Astrocyte of the hippocampus (primary cell): ENCODE data around the gene NFATC2.

ENCODE experiments used
- DNase-seq: peaks from one replicate; pipeline ENCODE4 v3.0.0; 2011; ENCODE audit warnings: low read depth, low spot score

The NFATC2 gene

GRCh38 chr20:51393571-51393970, 148.9 kb downstream of the NFATC2 start:
- no peak for DNase-seq

DNA sequence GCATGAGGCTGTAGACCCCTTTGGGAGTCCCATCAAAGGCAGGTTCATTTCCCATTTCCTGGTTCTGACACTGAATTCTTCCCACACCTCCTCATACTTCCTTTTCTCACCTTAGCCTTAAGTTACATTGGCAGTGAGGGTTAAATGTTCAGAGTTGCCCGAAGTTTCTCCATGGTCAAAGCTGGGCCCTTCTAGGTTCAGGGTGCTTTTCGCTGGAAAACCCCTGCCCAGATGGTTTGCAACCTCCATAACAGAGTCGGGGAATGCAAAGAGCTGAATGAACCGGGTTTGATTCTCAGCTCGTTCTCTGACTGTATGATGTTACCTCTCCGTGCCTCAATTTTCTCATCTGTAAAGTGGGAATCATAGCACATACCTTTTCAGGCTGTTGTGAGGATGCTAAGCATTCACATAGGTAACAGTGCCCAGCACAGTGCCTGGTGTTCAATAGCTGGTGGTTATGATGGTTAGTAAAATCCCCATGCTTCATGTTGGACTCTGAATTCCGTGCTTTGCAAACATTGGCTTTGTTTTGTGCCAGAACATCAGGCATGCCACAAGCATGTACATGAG, 149.8 kb downstream of the NFATC2 start:
- no peak for DNase-seq

GRCh38 chr20:51391926-51392325, 150.6 kb downstream of the NFATC2 start:
- DNase-seq = no peak

DNA sequence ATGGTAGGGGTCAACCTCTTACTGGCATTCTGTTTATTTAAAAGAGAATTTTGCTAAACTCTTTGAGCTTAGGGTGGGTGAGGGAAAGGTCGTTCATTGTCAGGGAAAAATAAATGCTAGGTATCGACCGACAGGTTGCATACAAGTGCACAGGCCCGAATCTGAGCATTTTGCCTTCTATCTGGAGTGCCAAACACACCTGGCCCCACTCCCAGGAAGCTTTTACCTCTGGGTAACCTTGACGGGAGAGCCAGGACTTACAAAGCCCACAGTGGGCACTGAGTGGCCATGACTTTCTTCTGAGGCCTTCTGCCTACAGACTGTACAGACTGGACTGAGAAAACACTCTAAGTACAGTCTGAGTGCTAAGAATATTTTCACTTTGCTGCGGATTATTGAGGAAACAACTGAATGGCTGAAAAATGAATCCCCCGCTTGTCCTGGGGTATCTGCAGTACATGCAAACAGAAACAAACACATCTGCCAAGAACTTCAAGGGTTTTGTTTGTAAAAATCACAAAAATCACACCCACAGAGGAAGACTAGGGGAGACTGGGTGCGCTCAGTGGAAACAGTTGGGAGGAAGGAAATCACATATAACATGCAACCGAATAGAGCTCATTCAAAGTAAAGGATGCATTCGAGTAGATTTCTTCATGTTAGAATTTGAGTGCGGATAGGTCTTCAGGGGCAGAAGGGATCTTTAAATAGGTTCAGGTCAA, 152.8 kb downstream of the NFATC2 start:
- no peak for DNase-seq

DNA sequence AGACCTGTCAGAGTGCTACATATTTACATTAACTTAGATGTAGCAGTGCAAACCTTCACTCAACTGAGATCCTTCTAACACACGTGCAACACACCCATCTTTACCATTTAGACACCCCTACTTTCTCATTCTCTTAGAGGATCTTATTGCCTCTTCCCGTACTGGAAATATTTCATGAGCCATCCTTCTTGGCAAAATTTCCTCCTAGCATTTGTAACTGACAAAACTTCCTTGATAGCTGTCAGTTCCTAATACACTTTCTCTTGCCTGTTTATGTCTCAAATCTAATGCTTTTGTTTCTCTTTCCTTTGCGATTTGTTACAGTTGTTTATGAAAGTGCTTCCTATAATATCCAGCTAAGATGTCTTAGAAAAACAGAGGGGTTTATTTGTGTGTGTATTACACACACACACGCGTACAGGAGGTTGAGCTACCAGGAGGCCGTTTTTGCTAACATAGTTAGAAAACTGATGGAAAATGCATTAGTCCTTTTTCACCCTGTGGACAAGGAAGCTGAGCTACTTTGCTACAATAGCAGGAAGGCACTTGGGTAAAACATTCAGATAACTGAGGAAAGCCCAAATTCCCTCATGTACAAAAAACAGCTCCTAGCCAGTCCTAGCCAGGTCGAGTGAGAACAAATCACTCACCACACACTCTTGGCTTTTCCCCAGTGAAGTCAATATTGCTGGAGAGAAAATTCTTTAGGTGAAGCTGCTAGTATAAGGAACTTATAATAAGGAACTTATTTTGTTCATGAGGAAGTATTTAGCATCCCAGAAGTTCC, 153.6 kb downstream of the NFATC2 start:
- DNase-seq = peak; percentile 65

GRCh38 chr20:51388227-51388626, 154.3 kb downstream of the NFATC2 start:
- peak; percentile 24 for DNase-seq

GRCh38 chr20:51387125-51387875, 155.2 kb downstream of the NFATC2 start:
- DNase-seq = no peak

- DNase-seq = no peak
Measured at GRCh38 chr20:51386586-51386985, 155.9 kb downstream of the NFATC2 start.

DNA sequence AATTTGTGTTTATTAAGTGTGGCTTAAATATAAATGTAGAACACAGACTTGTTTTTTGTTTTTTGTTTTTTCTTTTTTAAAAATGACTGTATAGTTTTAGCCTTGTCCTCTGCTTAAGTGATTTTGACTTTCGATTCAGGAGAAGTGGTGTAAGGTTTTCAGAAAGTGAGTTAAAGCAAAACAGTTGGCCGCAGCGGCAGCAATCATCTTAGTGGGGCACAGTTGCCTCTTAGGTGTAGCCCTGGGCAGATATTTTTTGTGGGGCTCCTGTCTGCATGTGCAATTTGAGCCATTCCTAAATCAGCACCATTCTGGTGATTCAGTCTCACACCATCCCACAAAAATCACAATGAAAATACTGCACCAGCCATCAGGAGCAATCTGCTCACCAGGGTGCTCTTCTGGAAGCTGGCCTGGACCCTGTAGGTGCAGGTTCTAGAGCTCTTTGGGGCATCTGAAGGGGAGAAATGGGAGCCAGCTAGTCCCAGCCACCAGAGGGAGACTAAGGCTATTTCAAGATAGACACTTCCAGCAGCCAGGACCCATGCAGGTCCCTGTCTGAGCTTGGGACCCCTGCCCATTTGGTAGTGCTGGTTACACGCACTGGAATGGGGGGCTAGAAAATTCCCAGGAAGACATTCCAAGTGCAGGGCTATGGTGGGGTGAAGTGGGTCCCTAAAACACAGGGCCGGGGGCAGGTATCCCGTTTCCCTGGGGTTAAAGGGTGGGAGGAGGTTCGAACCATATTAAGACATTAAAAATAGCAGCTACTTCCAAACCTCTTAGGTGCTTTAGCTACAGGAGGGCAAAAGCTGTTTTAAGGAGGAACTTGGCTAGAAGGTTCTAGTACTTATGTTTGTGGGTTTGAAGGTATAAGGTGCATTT, 156.6 kb downstream of the NFATC2 start:
- DNase-seq = peak; percentile 61

DNA sequence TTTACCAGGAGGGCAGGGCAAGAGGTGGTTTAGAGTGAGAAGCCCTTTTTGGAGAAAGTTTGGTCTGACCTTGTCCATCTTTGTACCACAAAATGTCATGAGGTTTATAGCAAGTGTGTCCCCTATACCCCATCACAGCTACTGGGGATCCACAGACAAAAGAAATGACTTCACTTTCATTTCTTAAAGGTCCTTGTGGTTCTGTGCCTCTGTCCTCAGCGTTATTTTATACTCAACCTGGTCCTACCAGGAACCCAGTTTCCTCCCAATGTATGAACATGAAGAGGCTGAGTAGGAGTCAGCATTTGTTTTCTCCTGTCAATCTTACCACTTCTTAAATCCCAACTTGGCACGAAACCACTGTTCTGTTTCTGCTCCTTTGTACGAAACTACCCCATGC, 157.6 kb downstream of the NFATC2 start:
- DNase-seq = no peak

GRCh38 chr20:51383891-51384510, 158.5 kb downstream of the NFATC2 start:
- no peak for DNase-seq

DNA sequence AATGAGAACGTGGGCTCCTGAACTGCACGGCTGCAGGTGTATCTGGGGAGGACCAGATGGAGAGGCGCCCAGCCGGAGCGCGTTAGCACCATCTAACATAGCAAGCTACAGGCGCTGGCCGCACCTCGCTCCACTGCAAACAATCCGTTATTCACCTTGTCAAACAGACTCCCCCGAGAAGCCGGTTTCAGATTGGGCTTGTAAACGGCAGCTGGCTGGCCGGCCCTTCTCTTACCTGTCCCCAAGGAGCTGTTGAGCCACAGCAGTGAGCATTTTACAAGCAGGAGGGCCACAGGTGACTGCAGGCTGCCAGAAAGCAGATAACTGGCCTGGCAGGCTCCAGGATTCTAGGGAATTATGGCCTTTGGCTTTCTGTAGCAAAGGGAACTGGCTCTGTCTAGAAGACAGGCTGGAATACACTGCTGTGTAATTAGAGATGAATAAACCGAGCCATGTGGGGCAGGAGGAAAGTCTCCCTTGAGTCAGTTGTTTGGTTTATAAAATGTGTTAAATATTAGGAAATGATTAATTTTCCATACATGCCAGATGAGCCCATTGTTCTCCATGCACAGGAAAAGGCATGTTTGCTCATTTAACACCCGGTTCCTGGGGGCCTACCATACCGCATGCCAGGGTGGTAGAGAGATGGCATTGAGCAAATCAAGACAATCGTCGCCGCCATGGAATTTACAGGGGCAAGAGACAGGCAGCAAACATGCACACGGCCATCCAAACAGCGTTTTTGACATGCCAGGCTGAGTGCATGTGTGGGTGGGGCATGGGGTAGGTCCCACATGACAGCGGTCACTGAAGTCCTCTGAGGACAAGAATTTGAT, 159.3 kb downstream of the NFATC2 start:
- DNase-seq = no peak

GRCh38 chr20:51382111-51382985, 160.2 kb downstream of the NFATC2 start:
- DNase-seq = no peak

DNA sequence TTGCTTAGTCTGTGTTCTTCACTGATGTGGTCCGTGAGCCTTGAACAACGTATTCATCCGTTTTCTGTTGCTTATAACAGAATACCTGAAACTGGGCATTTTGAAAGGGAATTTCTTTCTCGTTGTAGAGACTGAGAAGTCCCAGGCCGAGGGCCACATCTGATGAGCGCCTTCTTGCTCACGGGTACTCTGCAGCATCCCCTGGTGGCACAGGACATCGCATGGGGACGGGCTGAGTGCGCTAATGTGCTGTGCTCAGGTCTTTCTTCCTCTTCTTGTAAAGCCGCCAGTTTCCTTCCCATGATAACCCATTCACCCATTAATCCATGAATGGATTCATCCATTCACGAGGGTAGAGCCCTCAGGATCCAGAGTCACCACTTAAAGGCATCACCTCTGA, 161.0 kb downstream of the NFATC2 start:
- DNase-seq = no peak

DNA sequence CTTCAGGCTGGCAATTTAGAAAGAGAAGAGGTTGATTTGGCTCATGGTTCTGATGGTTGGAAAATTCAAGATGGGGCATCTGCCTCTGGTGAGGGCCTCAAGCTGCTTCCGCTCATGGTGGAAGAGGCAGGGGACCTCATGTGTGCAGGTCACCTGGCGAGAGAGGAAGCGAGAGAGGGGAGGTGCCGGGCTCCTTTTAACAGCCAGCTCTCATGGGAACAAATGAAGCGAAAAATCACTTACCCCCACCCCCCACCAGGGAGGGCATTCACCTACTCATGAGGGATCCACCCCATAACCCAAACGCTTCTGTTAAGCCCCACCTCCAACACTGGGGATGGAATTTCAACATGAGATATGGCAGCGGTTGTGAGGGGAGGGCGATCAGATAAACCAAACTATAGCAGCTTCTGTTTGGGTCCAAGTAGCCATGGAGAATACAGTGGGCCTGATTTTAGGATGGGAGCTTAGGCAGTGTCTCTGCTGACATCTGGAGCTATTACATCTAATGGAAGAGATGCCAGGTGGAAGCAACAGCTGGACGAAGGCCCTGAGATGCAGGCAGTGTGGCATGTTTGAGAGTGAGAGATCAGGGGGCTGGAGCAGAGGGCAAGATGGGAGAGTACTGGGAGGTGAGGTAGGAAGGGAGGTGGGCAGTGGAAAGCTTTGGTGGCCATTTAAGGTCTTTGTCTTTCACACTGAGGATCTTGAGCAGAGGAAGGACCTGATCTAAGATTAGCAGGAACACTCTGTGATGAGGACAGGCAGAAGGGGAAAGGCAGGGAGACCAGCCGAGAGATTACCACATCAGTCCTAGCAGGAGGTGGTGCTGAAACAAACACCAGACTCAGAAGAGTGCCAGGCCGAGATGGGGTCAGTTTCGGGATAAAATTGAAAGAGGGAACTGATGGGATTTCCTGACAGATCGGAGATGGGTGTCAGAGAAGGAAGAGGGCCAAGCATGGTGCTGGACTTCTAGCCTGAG, 161.8 kb downstream of the NFATC2 start:
- no peak for DNase-seq

DNA sequence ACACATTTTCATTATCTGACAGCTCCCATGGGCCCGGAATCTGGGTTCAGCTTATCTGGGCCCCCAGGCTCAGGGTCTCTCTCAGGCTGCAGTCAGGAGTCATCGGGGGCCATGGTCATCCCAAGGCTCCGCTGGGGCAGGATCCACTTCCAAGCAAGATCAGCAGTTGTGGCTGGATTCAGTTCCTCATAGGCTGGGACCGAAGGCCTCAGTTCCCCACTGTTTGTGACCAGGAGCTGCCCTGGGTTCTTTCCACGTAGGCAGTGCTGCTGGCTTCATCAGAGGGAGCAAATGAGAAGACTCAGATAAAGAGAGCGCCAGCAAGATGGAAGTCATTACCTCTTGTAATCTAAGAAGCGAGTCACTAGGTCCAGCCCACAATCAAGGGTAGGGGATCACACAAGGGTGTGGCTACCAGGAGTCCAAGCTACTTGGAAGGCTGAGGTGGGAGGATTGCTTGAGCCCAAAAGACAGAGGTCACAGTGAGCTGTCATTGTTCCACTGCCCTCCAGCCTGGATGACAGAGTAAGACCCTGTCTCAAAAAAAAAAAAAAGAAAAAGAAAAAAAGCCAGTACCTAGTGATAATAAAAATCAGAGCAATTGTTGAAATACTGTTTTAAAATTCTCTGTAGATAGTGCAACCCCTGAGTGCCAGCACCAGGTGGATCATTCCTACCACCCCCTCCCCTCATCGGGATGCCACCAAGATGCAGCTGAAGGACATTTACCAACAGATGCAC, 162.7 kb downstream of the NFATC2 start:
- DNase-seq = no peak
